Middle frontal gyrus (tissue), 1 donor: ENCODE results near the gene GUCA2B.

Experiments used
- DNase-seq: peaks from one replicate; pipeline ENCODE4 v3.0.0-alpha.2; 2015; ENCODE audit warnings: low spot score; ENCODE audit errors: extremely low spot score

Gene GUCA2B

GRCh38 chr1:42165511-42166210 is 12.5 kb downstream of the GUCA2B start:
- DNase-seq, result no peak

GRCh38 chr1:42167611-42168390 is 14.6 kb downstream of the GUCA2B start:
- DNase-seq, result no peak

GRCh38 chr1:42168391-42168670 is 15.1 kb downstream of the GUCA2B start:
- DNase-seq, result no peak

GRCh38 chr1:42168763-42169162 is 15.6 kb downstream of the GUCA2B start:
- DNase-seq, result no peak

GRCh38 chr1:42170779-42171621 is 17.8 kb downstream of the GUCA2B start:
- DNase-seq, result no peak

GRCh38 chr1:42171679-42172266 is 18.6 kb downstream of the GUCA2B start:
- no peak for DNase-seq

GRCh38 chr1:42172381-42173133 is 19.3 kb downstream of the GUCA2B start:
- no peak for DNase-seq

- DNase-seq, result peak; percentile 24
These were observed 20.1 kb downstream of the GUCA2B start for GRCh38 chr1:42173155-42173933.

GRCh38 chr1:42173961-42174735 is 20.9 kb downstream of the GUCA2B start:
- no peak for DNase-seq

- no peak for DNase-seq
These were observed 22.3 kb downstream of the GUCA2B start for GRCh38 chr1:42175314-42176054.

GRCh38 chr1:42176902-42177519 is 23.8 kb downstream of the GUCA2B start:
- DNase-seq, result no peak

- peak; percentile 22 for DNase-seq
These were observed 24.4 kb downstream of the GUCA2B start for GRCh38 chr1:42177541-42177981.

- DNase-seq, result no peak
These were observed 25.0 kb downstream of the GUCA2B start for GRCh38 chr1:42178249-42178648.

- DNase-seq, result no peak
These were observed 26.1 kb downstream of the GUCA2B start for GRCh38 chr1:42179275-42179674.

- no peak for DNase-seq
These were observed 26.7 kb downstream of the GUCA2B start for GRCh38 chr1:42179900-42180329.

GRCh38 chr1:42181687-42182086 is 28.5 kb downstream of the GUCA2B start:
- no peak for DNase-seq

- DNase-seq, result no peak
These were observed 30.2 kb downstream of the GUCA2B start for GRCh38 chr1:42183210-42183956.

GRCh38 chr1:42183957-42184268 is 30.7 kb downstream of the GUCA2B start:
- no peak for DNase-seq
